ENCODE measurements around the gene ABCC2. TPM values are rescaled to one million over a fixed set of nuclear protein-coding genes. Genes with fewer than 3 reads are reported as not detected.
A peak's percentile ranks its signal among the peaks of the same experiment; 100 is the strongest.

Gene ABCC2
- total RNA-seq, 2 donors from 2014 or later: 0.22 to 0.40 TPM

- Histone ChIP-seq H3K4me3 (ENCODE audit: low read length) (no peak overlapping the region), H3K9me3 (ENCODE audit: control insufficient read depth, low read length) (no peaks in the 10 kb centered on the region), H3K36me3 (ENCODE audit: control insufficient read depth, insufficient read depth, low read length) (no peaks in the 10 kb centered on the region), H3K27ac (ENCODE audit: low read depth, low read length) (no peak overlapping the region), H3K4me1 (ENCODE audit: control insufficient read depth, insufficient read depth, low read length) (peaks cover 4% of the 10 kb centered on the region), H3K27me3 (ENCODE audit: control insufficient read depth, insufficient read depth, low read length, poor library complexity, severe bottlenecking) (no peaks in the 10 kb centered on the region), H3K9ac (ENCODE audit: extremely low read depth, low read length, poor library complexity, severe bottlenecking) (no peak overlapping the region)
- Mint-ChIP-seq H3K27ac (peak overlapping the region; percentile 20), H3K27me3 (ENCODE audit: insufficient read depth) (peaks cover 3% of the 10 kb centered on the region), H3K4me3 (no peak overlapping the region), H3K36me3 (ENCODE audit: low read depth) (no peaks in the 10 kb centered on the region), H3K4me1 (peaks cover 37% of the 10 kb centered on the region), H3K9me3 (no peaks in the 10 kb centered on the region)
- no peak for DNase-seq
- 88 to 94% methylated on average over 3 to 5 of the region's 5 CpGs for WGBS, 2 experiments (ENCODE audit: insufficient coverage in 1 of 2, insufficient read length in 1 of 2)
- TF ChIP-seq CTCF (conservative IDR thresholded peaks at IDR 0.05): no peak
Measured at GRCh38 chr10:99850767-99851340, 68.4 kb downstream of the ABCC2 start.

- no peak for TF ChIP-seq CTCF (conservative IDR thresholded peaks at IDR 0.05)
- peaks cover under 1% of the 10 kb centered on the region for H3K27me3 Mint-ChIP-seq (ENCODE audit: insufficient read depth)
- H3K4me3 ChIP-seq (ENCODE audit: low read length): no peak overlapping the region
- no peak overlapping the region for H3K27ac ChIP-seq (ENCODE audit: low read depth, low read length)
- no peaks in the 10 kb centered on the region for H3K9me3 Mint-ChIP-seq
- no peaks in the 10 kb centered on the region for H3K36me3 ChIP-seq (ENCODE audit: control insufficient read depth, insufficient read depth, low read length)
- H3K9me3 ChIP-seq (ENCODE audit: control insufficient read depth, low read length): no peaks in the 10 kb centered on the region
- no peak for DNase-seq
- H3K27ac Mint-ChIP-seq: no peak overlapping the region
- no peak overlapping the region for H3K9ac ChIP-seq (ENCODE audit: extremely low read depth, low read length, poor library complexity, severe bottlenecking)
- peaks cover 32% of the 10 kb centered on the region for H3K4me1 Mint-ChIP-seq
- H3K27me3 ChIP-seq (ENCODE audit: control insufficient read depth, insufficient read depth, low read length, poor library complexity, severe bottlenecking): no peaks in the 10 kb centered on the region
- H3K4me3 Mint-ChIP-seq: no peak overlapping the region
- WGBS, 2 experiments (ENCODE audit: insufficient coverage in 1 of 2, insufficient read length in 1 of 2): 96 to 100% methylated on average over 3 of the region's 3 CpGs
- no peaks in the 10 kb centered on the region for H3K36me3 Mint-ChIP-seq (ENCODE audit: low read depth)
- peaks cover 4% of the 10 kb centered on the region for H3K4me1 ChIP-seq (ENCODE audit: control insufficient read depth, insufficient read depth, low read length)
Measured at GRCh38 chr10:99851825-99852224, 69.4 kb downstream of the ABCC2 start.

GRCh38 chr10:99852481-99853213 lies 70.2 kb downstream of the ABCC2 start:
- Histone ChIP-seq H3K27ac (ENCODE audit: low read depth, low read length) (no peak overlapping the region), H3K9me3 (ENCODE audit: control insufficient read depth, low read length) (no peaks in the 10 kb centered on the region), H3K36me3 (ENCODE audit: control insufficient read depth, insufficient read depth, low read length) (no peaks in the 10 kb centered on the region), H3K4me3 (ENCODE audit: low read length) (no peak overlapping the region), H3K27me3 (ENCODE audit: control insufficient read depth, insufficient read depth, low read length, poor library complexity, severe bottlenecking) (no peaks in the 10 kb centered on the region), H3K4me1 (ENCODE audit: control insufficient read depth, insufficient read depth, low read length) (peaks cover 4% of the 10 kb centered on the region), H3K9ac (ENCODE audit: extremely low read depth, low read length, poor library complexity, severe bottlenecking) (no peak overlapping the region)
- H3K4me3 Mint-ChIP-seq: no peak overlapping the region
- H3K9me3 Mint-ChIP-seq: no peaks in the 10 kb centered on the region
- 76 to 83% methylated on average over 3 of the region's 3 CpGs for WGBS, 2 experiments (ENCODE audit: insufficient coverage in 1 of 2, insufficient read length in 1 of 2)
- no peak for TF ChIP-seq CTCF (conservative IDR thresholded peaks at IDR 0.05)
- no peaks in the 10 kb centered on the region for H3K27me3 Mint-ChIP-seq (ENCODE audit: insufficient read depth)
- DNase-seq: no peak
- no peaks in the 10 kb centered on the region for H3K36me3 Mint-ChIP-seq (ENCODE audit: low read depth)
- H3K4me1 Mint-ChIP-seq: peaks cover 32% of the 10 kb centered on the region
- H3K27ac Mint-ChIP-seq: no peak overlapping the region

All from endodermal cell (in vitro differentiated cells).